Gastrocnemius medialis (tissue), 4 donors: ENCODE measurements around the gene ZC3H18. TPM values are rescaled to one million over a fixed set of nuclear protein-coding genes. Genes with fewer than 3 reads are reported as not detected.

ENCODE experiments used
- ATAC-seq, 2 donors: fragments of 150-250 bp; one replicate each; pipeline ENCODE4 v1.9.1; 2016
- DNase-seq, 2 donors: peaks; one replicate each; pipeline ENCODE4 v3.0.0-alpha.2; 2019
- H3K27ac ChIP-seq, 4 donors: fragments of 200-600 bp; sonication (generic); 1 replicate in 1 of 4; 2 replicates in 3 of 4; pipeline ENCODE4 v1.5.1; 2016 to 2018; ENCODE audit warnings: mild to moderate bottlenecking in 2 of 4, moderate library complexity in 1 of 4
- H3K27me3 ChIP-seq, 3 donors: fragments of 200-600 bp; sonication (generic) in 2 of 3; 1 replicate in 1 of 3; 2 replicates in 2 of 3; pipeline versions ENCODE4 v1.5.1 to v1.6.0; 2016 to 2019; ENCODE audit warnings: mild to moderate bottlenecking in 1 of 3, moderate library complexity in 1 of 3
- H3K36me3 ChIP-seq, 2 donors: fragments of 200-600 bp; sonication (generic) in 1 of 2; one replicate each; pipeline ENCODE4 v1.5.1; 2017 to 2018
- H3K4me1 ChIP-seq, 2 donors: fragments of 200-600 bp; sonication (generic) in 1 of 2; one replicate each; pipeline ENCODE4 v1.5.1; 2016 to 2017; ENCODE audit warnings: mild to moderate bottlenecking in 2 of 2
- H3K4me3 ChIP-seq, 4 donors: fragments of 200-600 bp; sonication (generic) in 3 of 4; 1 replicate in 1 of 4; 2 replicates in 3 of 4; pipeline ENCODE4 v1.5.1; 2016 to 2019; ENCODE audit warnings: mild to moderate bottlenecking in 2 of 4
- H3K9me3 ChIP-seq, 3 donors: fragments of 200-600 bp; sonication (generic) in 2 of 3; 1 replicate in 1 of 3; 2 replicates in 2 of 3; pipeline ENCODE4 v1.5.1; 2016 to 2019
- CTCF ChIP-seq, 5 experiments: fragments of 450-650 bp in 3 of 5; fragments of 200-600 bp in 2 of 5; sonication (generic) in 2 of 5; IDR thresholded peaks in 4 of 5; conservative IDR thresholded peaks in 1 of 5; 1 replicate in 4 of 5; 2 replicates in 1 of 5; pipeline ENCODE4 v1.5.1; 2016 to 2019; ENCODE audit warnings: antibody characterized with exemption in 5 of 5, mild to moderate bottlenecking in 3 of 5, moderate library complexity in 3 of 5
- POLR2A ChIP-seq, 2 donors: fragments of 450-650 bp; IDR thresholded peaks; one replicate each; pipeline ENCODE4 v1.6.1; 2017; ENCODE audit warnings: antibody characterized with exemption in 2 of 2, mild to moderate bottlenecking in 2 of 2, moderate library complexity in 2 of 2
- in situ Hi-C, 4 donors: fragments of 200-750 bp; cut with MboI; loops; one replicate each; pipeline versions ENCODE4 v1.15.0 to v1.8.0; 2017; ENCODE audit warnings: low sequenced_read_pairs in 4 of 4
- intact Hi-C: fragments of 100-400 bp; cut with DNase I; formaldehyde crosslinking; loops from one replicate; pipeline ENCODE4 v1.15.1; 2023; ENCODE audit warnings: low total_unique reads
- total RNA-seq, 4 donors: library from RNA; depleted of rRNA; stranded (reverse); fragments of >200 nt; gene quantifications; one replicate each; pipeline versions ENCODE4 v1.1.0 to v1.2.3, GENCODE V29; 2016

ZC3H18 gene
- total RNA-seq, 4 donors from 2014 or later: 10.9 to 20.5 (median 18.4) TPM

GRCh38 chr16:88536971-88537751 lies 33.0 kb upstream of the ZC3H18 start:
- H3K27ac ChIP-seq: no peak overlapping the region
- intact Hi-C loops (no loop called here), in situ Hi-C loops (no loop called here)
- H3K4me1 ChIP-seq: peaks cover 7 to 21% of the 10 kb centered on the region in 2 donors
- ATAC-seq (no peak), DNase-seq (no peak)
- no peaks in the 10 kb centered on the region for H3K9me3 ChIP-seq
- no peak for TF ChIP-seq POLR2A (IDR thresholded peaks at IDR 0.05)
- no peak for TF ChIP-seq CTCF (IDR thresholded peaks at IDR 0.05 in 4 of 5, conservative IDR thresholded peaks at IDR 0.05 in 1 of 5)
- H3K4me3 ChIP-seq: no peak overlapping the region
- H3K36me3 ChIP-seq: no peaks in the 10 kb centered on the region
- H3K27me3 ChIP-seq: peaks cover 25 to 30% (median 29%) of the 10 kb centered on the region in 3 donors

- in situ Hi-C loops: no loop called here
- intact Hi-C loops: no loop called here
- TF ChIP-seq CTCF (IDR thresholded peaks at IDR 0.05 in 4 of 5, conservative IDR thresholded peaks at IDR 0.05 in 1 of 5) (no peak), POLR2A (IDR thresholded peaks at IDR 0.05) (no peak)
- H3K4me3 ChIP-seq: no peak overlapping the region
- H3K4me1 ChIP-seq: peaks cover 7 to 15% of the 10 kb centered on the region in 2 donors
- peaks cover 0 to 5% (median 0%) of the 10 kb centered on the region in 3 donors for H3K9me3 ChIP-seq
- H3K27me3 ChIP-seq: peaks cover 30 to 37% (median 35%) of the 10 kb centered on the region in 3 donors
- no peak for ATAC-seq
- no peaks in the 10 kb centered on the region for H3K36me3 ChIP-seq
- DNase-seq: no peak
- H3K27ac ChIP-seq: no peak overlapping the region
Observed at GRCh38 chr16:88537859-88538258, 32.3 kb upstream of the ZC3H18 start.

GRCh38 chr16:88538366-88539060 lies 31.7 kb upstream of the ZC3H18 start:
- in situ Hi-C loops: no loop called here
- DNase-seq (no peak), ATAC-seq (no peak)
- H3K4me1 ChIP-seq: peaks cover 7 to 12% of the 10 kb centered on the region in 2 donors
- intact Hi-C loops: no loop called here
- H3K9me3 ChIP-seq: peaks cover 0 to 6% (median 0%) of the 10 kb centered on the region in 3 donors
- TF ChIP-seq CTCF (IDR thresholded peaks at IDR 0.05 in 4 of 5, conservative IDR thresholded peaks at IDR 0.05 in 1 of 5) (no peak), POLR2A (IDR thresholded peaks at IDR 0.05) (no peak)
- H3K36me3 ChIP-seq: no peaks in the 10 kb centered on the region
- H3K27ac ChIP-seq: no peak overlapping the region
- H3K4me3 ChIP-seq: no peak overlapping the region
- peaks cover 33 to 39% (median 35%) of the 10 kb centered on the region in 3 donors for H3K27me3 ChIP-seq

- in situ Hi-C loops: no loop called here
- ATAC-seq (no peak), DNase-seq (no peak)
- no peak overlapping the region for H3K4me3 ChIP-seq
- no peak overlapping the region for H3K27ac ChIP-seq
- intact Hi-C loops: no loop called here
- H3K9me3 ChIP-seq: peaks cover 0 to 6% (median 0%) of the 10 kb centered on the region in 3 donors
- no peak for TF ChIP-seq CTCF (IDR thresholded peaks at IDR 0.05 in 4 of 5, conservative IDR thresholded peaks at IDR 0.05 in 1 of 5)
- no peak for TF ChIP-seq POLR2A (IDR thresholded peaks at IDR 0.05)
- no peaks in the 10 kb centered on the region for H3K36me3 ChIP-seq
- peaks cover 7 to 12% of the 10 kb centered on the region in 2 donors for H3K4me1 ChIP-seq
- H3K27me3 ChIP-seq: peaks cover 35 to 40% (median 39%) of the 10 kb centered on the region in 3 donors
Observed at GRCh38 chr16:88539261-88539651, 30.9 kb upstream of the ZC3H18 start.
